PC-9 (cell line): ENCODE data around the gene MICAL2.

ENCODE experiments used
- CTCF ChIP-seq: fragments of 200-600 bp; sonication (generic); conservative IDR thresholded peaks from 2 replicates; pipeline ENCODE4 v1.6.1; 2017; ENCODE audit warnings: mixed run types, antibody characterized with exemption, mild to moderate bottlenecking, moderate library complexity
- EZH2 ChIP-seq: fragments of 200-600 bp; sonication (generic); IDR thresholded peaks from 2 replicates; pipeline ENCODE4 v1.8.0; 2017; ENCODE audit warnings: antibody characterized with exemption, low read depth

- TF ChIP-seq CTCF (no peak), EZH2 (no peak)
Measured at GRCh38 chr11:12118949-12119348, 8.6 kb downstream of the MICAL2 start.
